ENCODE results near the gene PRR5.

PRR5 gene

DNA sequence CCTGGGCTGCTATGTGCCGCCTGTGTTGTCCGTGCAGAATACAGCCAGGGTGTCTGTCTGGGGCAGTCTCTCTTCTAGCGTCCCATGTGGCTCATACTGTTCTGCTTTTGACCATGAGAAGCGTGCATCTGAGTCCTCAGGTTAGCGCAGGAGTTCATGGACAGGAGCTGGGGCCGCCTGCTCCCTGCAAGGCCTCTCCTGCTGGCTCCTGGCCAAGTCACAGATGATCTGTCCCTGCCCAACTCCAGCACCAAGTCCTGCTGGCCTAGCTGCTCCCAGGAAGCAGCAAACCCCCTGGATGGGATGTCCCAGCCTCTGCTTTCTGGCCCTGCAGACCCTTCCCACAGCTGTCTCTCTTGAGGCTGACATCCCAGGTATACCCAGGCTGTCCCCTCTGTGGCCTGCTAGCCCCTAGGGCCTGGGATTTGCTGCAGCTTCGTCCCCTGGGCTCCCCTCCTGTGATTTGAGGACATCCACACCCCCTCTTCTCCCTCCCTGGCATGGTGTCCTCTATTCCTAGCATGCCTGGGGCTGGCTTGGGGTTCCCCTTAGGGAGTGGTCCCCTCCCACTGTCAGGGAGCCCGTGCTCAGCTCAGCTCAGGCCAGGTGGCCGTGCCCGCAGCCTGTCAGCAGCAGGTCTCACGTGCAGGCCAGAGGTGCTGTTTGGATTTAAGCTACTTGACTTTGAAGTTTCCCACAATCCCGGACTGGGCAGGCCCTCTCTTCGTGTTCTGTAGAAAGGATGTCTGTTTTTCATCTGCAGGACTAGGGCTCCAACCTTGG is 17.8 kb downstream of the PRR5 start:
- DNase-seq, result no peak

- DNase-seq, result no peak
These were observed 19.2 kb downstream of the PRR5 start for GRCh38 chr22:44721213-44721612.

DNA sequence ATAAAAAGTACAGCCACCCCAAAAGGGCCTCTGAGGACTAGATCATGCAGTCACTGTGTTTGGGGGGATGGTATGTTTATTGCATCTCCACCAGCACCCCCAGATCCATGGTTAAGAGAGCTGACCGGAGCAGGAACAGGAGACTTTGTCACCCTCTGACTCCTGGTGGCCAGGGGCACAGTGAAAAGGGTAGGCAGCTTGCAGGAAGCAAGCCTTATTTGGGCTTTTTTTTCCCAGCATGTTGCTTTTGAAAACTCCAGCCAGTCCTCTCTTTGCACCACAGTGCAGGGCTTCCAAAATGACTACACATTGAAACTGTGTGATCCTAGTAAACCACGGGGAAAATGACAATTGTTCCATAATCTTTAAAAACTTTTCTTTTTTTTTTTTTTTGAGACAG is 20.6 kb downstream of the PRR5 start:
- no peak for DNase-seq

GRCh38 chr22:44723801-44724200 is 21.8 kb downstream of the PRR5 start:
- DNase-seq, result no peak

- DNase-seq, result no peak
These were observed 22.4 kb downstream of the PRR5 start for GRCh38 chr22:44724416-44724815.

DNA sequence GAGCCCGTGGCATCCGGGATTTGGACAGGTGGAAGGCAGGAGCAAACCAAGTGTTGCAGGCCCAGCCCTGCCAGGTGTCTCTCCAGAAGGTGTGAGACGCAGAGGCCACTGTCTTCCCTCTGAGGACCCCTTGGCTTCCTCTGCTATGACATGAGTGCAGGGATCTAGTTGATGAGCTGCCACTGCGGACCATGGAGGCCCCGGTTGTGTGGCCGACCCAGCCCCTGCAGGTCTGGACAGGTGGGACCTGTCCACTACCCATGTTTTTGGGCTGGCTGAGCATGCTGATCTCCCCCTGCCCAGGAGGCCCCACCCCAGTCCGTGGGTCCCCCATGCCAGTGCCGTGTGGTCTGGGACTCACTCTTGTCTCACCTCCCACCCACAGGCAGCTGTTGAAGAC is 22.9 kb downstream of the PRR5 start:
- DNase-seq, result no peak

- DNase-seq, result no peak
These were observed 24.4 kb downstream of the PRR5 start for GRCh38 chr22:44726439-44726838.

GRCh38 chr22:44727148-44727547 is 25.1 kb downstream of the PRR5 start:
- no peak for DNase-seq

DNA sequence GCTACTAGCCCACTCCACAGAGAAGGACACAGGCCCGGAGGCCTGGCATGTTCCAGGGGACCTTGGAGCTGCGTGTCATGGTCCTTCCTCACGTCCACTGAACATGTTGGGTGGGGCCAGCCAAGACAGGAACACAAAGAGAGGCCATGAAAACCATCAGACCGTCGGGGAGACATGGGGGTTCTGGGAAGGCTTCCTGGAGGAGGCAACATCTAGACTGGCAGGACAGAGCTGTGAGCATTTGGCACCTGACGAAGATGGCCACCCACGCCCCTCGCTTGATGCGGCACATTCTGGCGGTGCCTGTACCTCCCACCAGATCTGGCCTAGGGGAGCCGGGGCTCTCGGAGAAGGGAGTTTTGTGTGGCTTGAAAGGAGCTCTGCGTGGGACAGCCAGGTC is 25.7 kb downstream of the PRR5 start:
- DNase-seq, result no peak

GRCh38 chr22:44728761-44729324 is 26.8 kb downstream of the PRR5 start:
- DNase-seq, result no peak

DNA sequence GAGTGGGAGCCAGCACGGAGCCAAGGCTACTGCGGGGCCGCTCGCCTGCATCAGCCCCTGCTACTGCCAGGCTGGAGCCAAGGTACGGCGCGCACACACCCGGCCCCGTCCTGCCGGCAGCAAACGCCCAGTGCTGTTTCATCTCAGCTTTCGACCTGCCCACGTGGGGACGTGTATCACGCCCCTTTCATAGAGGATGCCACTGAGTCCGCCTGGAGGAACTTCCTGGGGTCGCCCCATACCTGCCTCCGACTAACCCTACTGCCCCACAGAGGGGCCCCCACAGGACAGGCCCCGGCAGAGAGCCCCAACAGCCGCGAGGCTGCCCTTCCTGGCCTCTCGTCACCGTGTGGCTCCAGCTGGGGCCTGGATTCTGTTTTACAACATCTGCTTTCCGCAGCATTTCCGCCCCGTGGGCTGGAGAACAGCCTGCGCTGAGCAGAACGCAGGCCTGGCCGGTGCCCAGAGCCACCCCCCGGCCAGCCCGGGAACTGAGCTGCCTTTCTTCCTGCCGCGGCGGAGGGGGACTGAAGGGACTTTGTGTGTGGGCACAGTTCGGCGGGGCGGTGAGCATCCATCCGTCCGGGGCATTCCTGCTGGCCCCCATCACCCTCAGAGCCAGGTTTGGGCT is 27.5 kb downstream of the PRR5 start:
- no peak for DNase-seq

GRCh38 chr22:44730022-44730393 is 28.0 kb downstream of the PRR5 start:
- DNase-seq, result no peak

- no peak for DNase-seq
These were observed 28.7 kb downstream of the PRR5 start for GRCh38 chr22:44730490-44731356.

DNA sequence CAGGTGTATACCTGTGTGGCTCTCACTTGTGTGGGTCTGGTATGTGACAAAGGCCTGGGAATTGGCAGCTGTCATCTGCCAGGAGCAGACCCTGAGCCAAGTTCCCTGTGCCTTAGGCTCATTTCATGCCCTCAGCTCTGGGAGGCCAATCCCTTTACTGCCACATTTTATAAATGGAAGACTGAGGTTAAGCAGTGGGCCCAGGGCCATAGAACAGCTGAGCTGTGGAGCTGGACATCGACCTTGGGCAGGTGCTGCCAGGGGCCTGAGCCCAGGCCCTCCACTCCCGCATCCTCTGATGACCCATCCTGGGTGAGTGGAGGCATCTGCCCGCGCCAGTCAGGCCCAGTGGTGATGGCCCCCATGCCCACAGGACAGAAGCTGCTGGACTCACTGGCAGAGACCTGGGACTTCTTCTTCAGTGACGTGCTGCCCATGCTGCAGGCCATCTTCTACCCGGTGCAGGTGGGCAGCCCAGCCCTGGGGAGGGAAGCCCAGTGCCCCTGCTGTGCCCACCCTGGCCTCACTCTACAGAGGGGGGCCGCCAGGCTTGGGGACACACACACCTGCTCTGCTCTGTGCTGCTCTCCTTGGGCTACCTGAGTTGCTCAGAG is 29.5 kb downstream of the PRR5 start:
- DNase-seq, result no peak

- no peak for DNase-seq
These were observed 30.1 kb downstream of the PRR5 start for GRCh38 chr22:44732017-44732561.

DNA sequence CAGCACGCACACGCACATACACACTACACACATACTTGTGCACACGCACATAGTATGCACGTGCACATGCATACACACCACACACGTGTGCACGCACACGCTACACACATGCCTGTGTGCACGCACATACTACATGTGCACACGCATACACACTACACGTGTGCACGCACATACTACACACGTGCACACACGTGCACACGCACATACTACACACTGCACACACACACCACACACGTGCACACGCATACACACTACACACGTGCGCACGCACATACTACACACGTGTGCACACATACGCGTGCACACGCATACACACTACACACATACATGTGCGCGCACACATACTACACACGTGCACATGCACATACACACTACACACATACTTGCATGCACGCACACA is 30.7 kb downstream of the PRR5 start:
- DNase-seq, result no peak

DNA sequence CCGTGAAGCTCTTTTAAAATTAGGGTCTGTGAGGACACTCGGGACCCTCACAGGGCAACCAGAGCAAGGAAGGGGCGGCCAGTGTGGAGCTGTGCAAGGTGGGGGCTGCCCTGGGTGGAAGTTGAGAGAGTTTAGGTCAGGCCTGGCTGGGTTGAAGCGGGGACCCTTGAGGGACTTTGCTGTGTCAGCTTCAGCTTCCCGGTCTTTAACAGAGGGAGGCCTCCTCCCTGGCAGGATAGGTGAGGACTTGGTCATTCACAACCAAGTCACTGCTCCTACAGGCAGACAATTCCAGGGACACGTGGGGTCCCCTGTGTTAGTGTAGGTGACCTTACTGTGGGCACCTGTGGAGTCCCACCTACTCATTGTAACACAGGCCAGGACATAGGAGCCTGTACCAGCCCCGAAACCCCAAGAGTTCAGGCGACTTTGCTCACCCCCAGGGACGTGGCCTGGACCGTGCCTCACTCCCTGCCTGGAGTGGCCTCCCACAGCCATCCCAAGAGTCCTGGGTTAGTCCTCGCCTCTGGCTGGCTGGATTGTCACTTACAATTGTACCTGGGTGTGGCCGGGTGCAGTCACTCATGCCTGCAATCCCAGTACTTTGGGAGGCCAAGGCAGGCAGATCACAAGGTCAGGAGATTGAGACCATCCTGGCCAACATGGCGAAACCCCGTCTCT is 31.6 kb downstream of the PRR5 start:
- DNase-seq, result no peak

DNA sequence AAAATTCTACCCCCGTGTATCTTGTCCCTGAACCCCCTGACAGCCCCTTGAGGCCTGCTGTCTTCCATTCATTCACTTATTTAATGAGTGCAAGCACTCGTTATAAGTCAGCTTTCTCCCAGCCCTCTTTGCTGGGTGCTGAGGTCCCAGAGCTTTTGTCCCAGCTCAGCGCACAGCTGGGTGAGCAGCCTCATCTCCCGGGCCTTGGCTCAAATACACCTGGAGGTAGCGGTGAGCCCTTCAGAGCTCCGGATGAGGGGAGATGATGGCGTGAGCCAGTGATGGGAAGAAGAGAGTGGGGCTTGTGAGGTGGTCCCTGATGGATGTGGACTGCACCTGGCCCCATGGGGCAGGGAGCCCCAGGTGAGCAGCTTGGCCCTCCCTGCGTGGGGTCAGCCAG is 32.3 kb downstream of the PRR5 start:
- no peak for DNase-seq

DNA sequence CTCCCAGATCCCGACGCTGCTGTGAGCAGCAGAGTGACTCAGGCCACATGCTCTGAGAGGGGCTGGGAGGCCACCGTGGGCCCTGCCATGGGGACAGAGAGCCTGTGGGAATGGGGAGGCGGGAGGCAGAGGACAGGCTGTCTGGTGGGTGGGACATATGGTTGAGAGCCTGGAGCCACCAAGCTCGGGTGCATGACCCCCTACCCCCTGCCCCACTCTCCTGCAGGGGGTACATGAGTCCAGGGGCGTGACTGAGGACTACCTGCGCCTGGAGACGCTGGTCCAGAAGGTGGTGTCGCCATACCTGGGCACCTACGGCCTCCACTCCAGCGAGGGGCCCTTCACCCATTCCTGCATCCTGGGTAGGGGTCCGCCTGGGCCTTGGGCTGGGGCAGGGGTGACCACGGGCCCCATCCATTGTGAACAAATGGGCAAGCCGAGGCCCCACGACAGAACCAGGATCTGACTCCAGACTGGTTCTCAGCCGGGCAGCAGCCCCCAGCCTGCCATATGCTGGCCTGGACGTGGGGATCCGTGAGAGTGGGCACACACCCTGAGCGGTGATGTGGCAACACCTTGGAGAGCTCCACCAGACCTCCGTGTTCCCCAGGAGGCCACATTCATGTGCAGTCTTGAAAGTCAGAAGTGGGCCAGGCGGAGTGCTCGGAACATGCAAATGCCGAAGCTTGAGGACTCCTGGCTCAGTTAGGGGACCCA is 33.0 kb downstream of the PRR5 start:
- DNase-seq, result no peak

- no peak for DNase-seq
These were observed 33.8 kb downstream of the PRR5 start for GRCh38 chr22:44735518-44736428.

Data from NCI-H1417 treated with DMSO at 0.1 percent for 48 hours (cell line).